HG03280 (cell line): ENCODE data around the gene ATG4D.
"Not testable (repeated sequence)": the region's sequence is repeated elsewhere in the genome, so short reads cannot be mapped to it uniquely, and the experiment has no call there.

Experiments used
- ATAC-seq: cut with Tn5 transposase; IDR thresholded peaks from one replicate; pipeline ENCODE4 v1.9.1; 2021; ENCODE audit warnings: mild to moderate bottlenecking, moderate library complexity; ENCODE audit not compliant: unreplicated experiment

Gene ATG4D

GRCh38 chr19:10550336-10550735 is 6.6 kb downstream of the ATG4D start:
- no peak for ATAC-seq

DNA sequence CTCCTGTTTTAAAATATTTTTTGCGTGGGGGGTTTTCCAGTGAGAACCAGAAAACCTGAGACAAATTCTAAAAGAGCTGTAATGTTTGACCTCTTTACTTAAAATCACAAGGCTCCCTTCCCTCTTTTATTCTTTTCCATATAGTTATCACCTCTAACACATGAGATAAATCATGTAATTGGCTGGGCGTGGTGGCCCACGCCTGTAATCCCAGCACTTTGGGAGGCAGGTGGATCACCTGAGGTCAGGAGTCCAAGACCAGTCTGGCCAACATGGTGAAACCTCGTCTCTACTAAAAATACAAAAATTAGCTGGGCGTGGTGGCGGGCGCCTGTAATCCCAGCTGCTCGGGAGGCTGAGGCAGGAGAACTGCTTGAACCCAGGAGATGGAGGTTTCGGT is 7.3 kb downstream of the ATG4D start:
- ATAC-seq, result not testable (repeated sequence)

GRCh38 chr19:10551698-10552301 is 8.1 kb downstream of the ATG4D start:
- ATAC-seq, result no peak

DNA sequence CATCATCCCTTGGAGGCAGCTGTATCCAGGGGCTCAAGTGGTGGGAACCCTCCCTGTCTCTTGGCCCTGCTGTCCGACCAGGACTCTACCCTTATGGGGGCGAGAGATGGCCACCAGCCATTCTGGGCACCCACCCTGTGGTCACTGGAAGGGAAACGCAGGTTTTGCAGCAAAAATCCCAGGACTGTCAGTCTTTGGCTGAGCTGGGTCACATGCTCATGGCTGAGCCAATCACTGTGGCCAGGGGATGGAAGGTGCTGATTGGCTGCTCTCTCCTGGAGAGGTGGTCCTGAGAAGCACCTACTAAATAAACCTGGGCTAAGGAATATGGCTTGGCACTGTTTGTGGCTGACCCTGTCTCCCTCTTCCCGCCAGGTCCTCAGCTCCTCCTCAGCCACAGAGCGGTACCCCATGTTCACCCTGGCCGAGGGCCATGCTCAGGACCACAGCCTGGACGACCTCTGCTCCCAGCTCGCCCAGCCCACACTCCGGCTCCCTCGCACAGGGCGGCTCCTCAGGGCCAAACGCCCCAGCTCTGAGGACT is 8.9 kb downstream of the ATG4D start:
- no peak for ATAC-seq

DNA sequence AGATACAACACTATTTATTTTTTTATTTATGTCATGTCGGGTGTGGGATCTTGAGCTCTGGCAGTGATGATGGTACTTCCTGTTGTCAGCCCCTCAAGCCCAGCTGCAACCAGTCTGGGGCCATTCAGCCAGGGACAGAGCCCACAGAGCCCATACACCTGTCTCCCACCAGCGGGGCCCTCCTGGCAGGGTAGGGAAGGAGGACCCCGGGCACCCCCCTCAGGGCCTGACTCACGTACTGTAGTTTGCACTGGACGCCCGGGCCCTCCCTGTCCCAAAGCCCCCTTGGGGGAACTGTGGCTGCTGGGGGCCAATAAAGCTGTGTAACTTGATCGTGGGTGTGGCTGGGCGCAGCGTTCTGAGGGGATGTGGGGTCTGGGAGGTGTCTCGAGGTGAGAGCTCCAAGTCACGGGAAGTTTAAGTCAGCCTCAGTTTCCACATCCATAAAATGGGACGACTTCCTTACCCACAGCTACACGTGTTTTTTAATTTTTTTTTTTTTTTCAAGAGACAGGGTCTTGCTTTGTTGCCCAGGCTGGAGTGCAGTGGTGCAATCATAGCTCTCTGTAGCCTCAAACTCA is 9.5 kb downstream of the ATG4D start:
- ATAC-seq, result no peak

DNA sequence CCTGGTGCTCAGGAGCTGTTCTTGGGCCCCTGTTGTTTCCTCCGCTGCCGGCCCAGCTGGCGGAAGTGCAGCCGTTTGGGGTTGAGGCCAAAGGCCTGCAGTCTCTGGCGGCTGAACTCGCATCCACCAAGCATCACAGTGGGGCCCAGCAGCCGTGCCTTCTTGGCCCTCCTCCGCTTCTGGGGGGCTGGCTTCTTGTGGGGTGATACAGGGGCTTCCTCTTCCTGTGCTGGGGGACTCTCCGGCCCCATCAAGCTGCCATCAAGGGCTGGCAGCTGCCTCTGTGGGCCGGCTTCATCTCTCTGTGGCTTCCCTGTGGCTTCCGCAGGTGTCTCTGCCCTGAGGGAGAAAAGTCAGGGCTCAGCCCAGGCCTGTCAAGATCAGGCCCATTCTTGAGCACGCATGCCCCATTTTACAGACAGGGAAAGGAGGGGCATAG is 10.3 kb downstream of the ATG4D start:
- ATAC-seq, result no peak

DNA sequence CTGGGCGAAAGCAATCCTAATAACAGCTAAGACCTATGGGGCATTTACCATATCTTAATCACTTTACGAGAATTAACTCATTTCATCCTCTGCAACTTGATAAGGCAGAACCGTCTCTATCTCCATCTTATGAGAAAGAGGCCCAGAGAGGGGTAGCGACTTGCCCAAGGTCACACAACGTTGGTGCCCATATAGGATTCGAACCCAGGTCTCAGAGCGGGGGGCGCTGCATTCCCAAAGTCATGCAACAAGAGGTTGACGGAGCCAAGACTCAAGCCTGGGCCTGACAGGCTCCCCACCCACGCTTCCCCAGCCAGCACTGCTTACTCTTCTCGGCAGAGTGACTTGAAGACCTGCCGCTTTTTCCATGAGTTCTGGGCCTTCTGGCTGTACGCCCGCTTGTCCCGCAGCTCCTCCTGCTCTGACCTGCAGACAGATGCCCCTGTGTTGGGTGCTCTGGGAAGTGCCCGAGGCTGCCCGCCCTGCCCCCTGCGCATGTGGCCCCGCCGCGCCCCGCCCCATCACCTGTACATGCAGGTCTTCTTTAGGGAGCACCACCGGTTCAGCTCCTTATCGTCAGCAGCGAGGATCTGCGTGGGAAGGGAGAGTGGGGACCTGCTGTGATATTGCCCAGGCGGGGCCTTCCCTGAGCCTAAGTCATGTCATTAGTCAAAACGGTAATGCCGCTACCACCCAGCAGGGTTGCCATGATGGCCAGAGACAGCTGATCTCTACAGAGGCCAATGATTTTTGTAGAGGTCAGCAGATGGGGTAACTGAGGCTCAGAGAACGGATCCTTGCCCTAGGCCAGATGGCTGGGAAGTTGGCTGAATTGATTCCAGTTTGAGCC is 11.3 kb downstream of the ATG4D start:
- no peak for ATAC-seq

- no peak for ATAC-seq
Measured at GRCh38 chr19:10555610-10555973, 11.9 kb downstream of the ATG4D start.

DNA sequence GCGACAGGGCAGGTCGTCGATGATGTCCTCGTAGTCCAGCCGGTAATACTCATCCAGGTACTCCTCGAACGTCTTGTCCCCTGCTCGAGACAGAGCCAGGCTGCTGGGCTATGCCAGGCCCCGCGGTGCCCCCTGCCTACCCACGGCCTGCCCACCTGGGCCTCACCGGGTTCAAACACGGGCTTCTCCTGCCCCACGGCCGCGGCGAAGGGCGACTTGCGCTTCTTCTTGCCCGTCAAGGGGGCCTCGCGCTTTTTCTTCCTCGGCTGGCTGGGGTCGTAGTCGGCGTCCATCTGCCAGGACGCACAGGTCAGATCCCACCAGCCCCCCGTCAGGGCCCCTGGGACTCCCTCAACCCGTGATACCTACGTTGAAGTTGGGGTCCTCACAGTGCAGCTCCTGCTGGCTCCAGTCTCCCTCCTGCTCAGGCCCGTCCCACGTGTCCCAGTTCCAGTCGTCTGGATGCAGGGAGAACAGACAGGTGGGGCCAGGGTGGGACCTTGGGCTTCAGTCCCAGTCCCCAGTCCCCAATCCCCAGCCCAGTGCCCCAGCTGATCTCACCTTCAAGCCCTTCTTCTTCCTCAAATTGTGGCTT is 14.0 kb downstream of the ATG4D start:
- ATAC-seq, result no peak

- ATAC-seq, result no peak
Measured at GRCh38 chr19:10560154-10560553, 16.4 kb downstream of the ATG4D start.

DNA sequence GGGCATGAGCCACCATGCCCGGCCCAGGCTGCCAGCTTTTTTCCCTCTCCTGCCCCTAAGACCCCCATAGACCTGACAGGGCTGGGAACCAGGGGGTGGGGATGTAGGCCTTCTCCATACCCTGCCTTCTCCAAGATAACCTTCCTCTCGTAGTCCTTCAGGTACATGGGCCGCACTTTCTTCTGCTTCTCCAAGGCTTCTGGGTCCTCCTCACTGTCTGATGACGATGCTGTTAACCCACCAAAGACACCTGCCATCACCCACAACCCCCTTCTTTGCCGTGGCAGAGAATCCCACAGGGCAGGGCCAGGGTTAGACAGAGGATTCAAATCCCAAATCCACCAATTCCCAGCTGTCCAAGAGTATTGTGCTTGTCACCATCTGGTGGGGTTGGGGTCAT is 18.9 kb downstream of the ATG4D start:
- no peak for ATAC-seq

- ATAC-seq, result no peak
Measured at GRCh38 chr19:10565028-10565566, 21.4 kb downstream of the ATG4D start.

- ATAC-seq, result peak; percentile 46
Measured at GRCh38 chr19:10565567-10566407, 22.1 kb downstream of the ATG4D start, which contains the start of gene KRI1. TSS of gene KRI1 (minus strand) at chr19:10566010. CDS start at chr19:10565999, 11 bp downstream.

GRCh38 chr19:10566408-10566657 is 22.6 kb downstream of the ATG4D start:
- no peak for ATAC-seq

DNA sequence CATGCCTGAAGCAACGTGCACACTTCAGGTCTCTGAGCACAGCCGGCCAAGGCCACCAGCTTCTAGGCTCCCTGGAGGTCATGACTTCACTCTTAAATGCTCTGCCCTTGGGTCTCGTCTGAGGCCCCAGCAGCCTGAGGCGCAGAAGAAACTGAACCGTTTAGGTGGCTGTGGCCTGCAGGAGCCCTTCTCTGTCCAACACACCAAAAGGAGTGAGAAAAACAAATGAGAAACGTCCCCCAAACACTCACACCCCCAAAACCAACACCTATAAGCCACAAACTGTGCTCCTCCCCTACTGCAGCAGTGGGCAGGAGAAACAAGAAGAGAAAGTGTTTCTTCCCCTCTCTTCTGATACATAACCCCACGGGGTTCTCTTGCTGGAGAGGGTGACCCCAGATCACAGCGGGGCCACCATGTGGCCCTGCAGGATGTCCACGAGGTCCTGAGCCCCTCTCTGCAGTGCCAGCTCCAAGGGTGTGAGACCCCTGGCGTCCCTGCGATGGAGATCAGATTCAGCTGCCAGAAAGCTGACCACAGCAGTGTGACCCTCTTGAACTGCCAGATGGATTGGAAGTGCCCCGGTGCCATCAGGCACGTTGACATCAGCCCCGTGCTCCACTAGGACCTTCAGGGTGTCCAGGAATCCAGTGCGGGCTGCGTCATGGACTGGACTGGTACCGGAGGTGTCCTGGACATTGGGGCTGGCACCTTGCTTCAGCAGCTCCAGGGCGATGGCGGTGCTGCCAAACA is 23.1 kb downstream of the ATG4D start:
- ATAC-seq, result no peak

GRCh38 chr19:10567656-10568055 is 24.0 kb downstream of the ATG4D start:
- ATAC-seq, result no peak

GRCh38 chr19:10568062-10568825 is 24.5 kb downstream of the ATG4D start:
- ATAC-seq, result peak; percentile 6

DNA sequence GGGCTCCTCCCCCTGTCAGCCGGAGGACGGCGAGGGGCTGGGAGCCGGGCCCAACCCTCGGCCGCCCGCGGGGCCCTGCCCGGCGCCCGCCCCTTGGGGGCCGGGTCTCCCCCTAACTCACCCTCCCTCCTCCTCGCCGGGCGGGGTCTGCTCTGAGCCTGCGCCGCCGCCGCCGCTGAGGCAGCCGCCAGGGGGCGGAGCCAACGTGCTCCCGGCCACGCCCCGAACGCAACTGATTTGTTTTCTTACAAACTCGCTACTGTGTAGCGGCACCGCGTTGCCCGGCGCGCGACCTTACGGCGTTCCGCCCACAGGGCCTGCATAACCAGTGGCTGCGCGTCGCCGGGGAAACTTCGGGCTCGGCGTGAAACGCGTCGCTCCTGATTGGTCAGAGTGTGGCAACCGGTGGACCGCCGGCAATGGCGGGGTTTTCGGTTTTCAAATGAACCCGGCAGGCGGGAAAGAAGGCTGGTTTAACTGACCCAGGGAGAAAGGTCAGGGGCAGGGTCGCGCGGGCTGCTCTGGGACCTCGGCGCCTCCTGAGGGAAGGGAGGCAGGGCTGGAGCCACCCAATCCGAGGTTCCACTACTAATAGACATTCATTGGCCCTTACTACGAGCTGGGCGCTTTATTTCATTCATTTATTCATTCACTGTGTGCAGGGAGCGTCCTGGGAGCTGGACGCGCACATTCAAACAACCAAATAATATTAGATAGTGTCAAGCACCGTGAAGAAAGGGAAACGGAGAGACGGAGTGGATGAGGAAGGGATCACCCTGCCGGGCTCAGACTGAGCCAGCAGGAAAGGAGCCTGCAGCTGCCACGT is 25.3 kb downstream of the ATG4D start, which contains the start of gene CDKN2D:
TSS of gene CDKN2D (minus strand) at position 154 of the 826 bp plus-strand sequence. CDS start 326 bp downstream, outside the sequence.
- peak; percentile 66 for ATAC-seq
